Measurements from ENCODE around the gene LRCH3. TPM values are rescaled to one million over a fixed set of nuclear protein-coding genes. Genes with fewer than 3 reads are reported as not detected.

LRCH3 gene
- total and polyA plus RNA-seq, 2 of the 13 experiments (the other 11 are each of a cell fraction or from before 2014, with no cell fraction given) = 25.5 to 103 TPM

- TF ChIP-seq SP5 (CRISPR knock-in tag; IDR thresholded peaks at IDR 0.05; ENCODE audit: borderline replicate concordance, low read depth) = peak; percentile 68; the same call in 1 of the 2 replicates
- peak; percentile 82 for TF ChIP-seq ZNF331 (CRISPR knock-in tag; IDR thresholded peaks at IDR 0.05)
- peak; percentile 74; the same call in 1 of the 2 replicates for TF ChIP-seq ERF (CRISPR knock-in tag; IDR thresholded peaks at IDR 0.05)
- 0 out of 2 replicates have a peak, but pooled peaks have one; percentile 28 for TF ChIP-seq POGK (CRISPR knock-in tag; conservative IDR thresholded peaks at IDR 0.05)
- TF ChIP-seq ATF2 (CRISPR knock-in tag; IDR thresholded peaks at IDR 0.05) = peak; percentile 50; the same call in 1 of the 2 replicates
- peak; percentile 40; the same call in 1 of the 2 replicates for TF ChIP-seq TFAP4 (IDR thresholded peaks at IDR 0.05; ENCODE audit: borderline replicate concordance, low read depth)
- no peak for TF ChIP-seq CEBPB (IDR thresholded peaks at IDR 0.05; ENCODE audit: borderline replicate concordance, low read depth, low read length)
- TF ChIP-seq HNF1A (IDR thresholded peaks at IDR 0.05; ENCODE audit: low read depth) = peak; percentile 45; the same call in 1 of the 2 replicates
- peak; percentile 58; the same call in 1 of the 2 replicates for TF ChIP-seq HNF1A (CRISPR knock-in tag; IDR thresholded peaks at IDR 0.05; ENCODE audit: borderline replicate concordance)
- TF ChIP-seq ZNF646 (CRISPR knock-in tag; IDR thresholded peaks at IDR 0.05) = no peak
- 0 out of 2 replicates have a peak, but pooled peaks have one; percentile 17 for TF ChIP-seq ELF1 (CRISPR knock-in tag; IDR thresholded peaks at IDR 0.05)
- peak; percentile 91 for TF ChIP-seq SOX5 (CRISPR knock-in tag; IDR thresholded peaks at IDR 0.05; ENCODE audit: borderline replicate concordance)
- 0 out of 2 replicates have a peak, but pooled peaks have one; percentile 47 for TF ChIP-seq IRF2 (CRISPR knock-in tag; IDR thresholded peaks at IDR 0.05)
Observed at GRCh38 chr3:197880491-197881269, 89.6 kb downstream of the LRCH3 start (continued).
